Midbrain (tissue), 1 donor: ENCODE measurements around the gene SLC25A42.
"Not testable (repeated sequence)": the region's sequence is repeated elsewhere in the genome, so short reads cannot be mapped to it uniquely, and the experiment has no call there.

Experiments used
- DNase-seq: peaks from one replicate; lab custom pipeline; 2025; lab: John Stamatoyannopoulos, UW

Gene SLC25A42

GRCh38 chr19:19105365-19106055, 41.7 kb downstream of the SLC25A42 start:
- no peak for DNase-seq

DNA sequence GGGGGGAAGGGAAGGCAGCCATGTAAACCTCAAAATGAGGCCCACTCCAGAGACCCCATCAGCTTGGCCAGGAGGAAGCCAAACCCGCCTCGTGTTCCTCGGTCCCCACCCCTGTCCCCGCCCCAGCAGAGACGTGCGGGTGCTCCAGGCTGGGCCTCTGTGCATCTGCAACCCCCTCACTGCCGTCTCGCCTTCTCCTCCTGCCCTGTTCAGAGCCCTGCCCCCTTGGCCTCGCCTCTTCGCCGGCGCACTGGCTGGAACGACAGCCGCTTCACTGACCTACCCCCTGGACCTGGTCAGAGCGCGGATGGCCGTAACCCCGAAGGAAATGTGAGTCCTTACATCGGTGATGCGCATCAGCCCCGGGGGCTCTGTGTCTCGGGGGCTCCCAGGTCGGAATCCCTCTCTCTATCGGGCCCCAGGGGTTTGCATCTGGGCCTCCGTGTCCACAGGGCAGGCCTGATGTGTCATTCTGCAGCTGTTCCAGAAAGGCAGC, 42.3 kb downstream of the SLC25A42 start:
- DNase-seq, result no peak

DNA sequence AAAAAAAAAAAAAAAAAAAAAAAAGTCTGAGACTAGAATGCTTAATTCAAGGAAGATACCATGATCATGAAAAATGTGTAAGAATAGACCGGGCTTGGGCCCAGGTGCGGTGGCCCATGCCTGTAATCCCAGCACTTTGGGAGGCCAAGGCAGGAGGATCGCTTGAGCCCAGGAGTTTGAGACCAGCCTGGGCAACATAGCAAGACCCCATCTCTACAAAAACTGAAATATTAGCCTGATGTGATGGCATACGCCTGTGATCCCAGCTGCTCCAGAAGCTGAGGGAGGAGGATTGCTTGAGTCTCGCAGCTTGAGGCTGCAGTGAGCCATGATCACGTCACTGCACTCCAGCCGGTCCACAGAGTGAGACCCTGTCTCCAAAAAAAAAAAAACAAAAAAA, 43.1 kb downstream of the SLC25A42 start:
- not testable (repeated sequence) for DNase-seq

- DNase-seq, result no peak
Observed at GRCh38 chr19:19107654-19108053, 43.9 kb downstream of the SLC25A42 start.

DNA sequence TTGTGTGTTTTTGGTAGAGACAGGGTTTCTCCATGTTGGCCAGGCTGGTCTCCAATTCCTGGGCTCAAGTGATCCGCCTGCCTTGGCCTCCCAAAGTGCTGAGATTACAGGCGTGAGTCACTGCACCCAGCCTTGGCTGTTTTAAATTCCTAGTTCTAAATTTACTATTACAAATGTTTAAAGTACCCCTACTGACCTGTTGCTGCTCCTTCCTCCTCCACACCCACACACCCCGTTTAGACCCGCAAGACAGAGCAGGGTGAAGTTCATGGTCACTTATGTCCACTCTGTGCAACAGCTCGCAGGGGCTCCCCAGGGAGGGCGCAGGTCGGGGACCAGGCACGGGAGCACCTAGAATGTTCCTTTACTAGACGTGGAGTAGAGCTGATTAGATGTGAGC, 45.8 kb downstream of the SLC25A42 start:
- DNase-seq, result no peak

DNA sequence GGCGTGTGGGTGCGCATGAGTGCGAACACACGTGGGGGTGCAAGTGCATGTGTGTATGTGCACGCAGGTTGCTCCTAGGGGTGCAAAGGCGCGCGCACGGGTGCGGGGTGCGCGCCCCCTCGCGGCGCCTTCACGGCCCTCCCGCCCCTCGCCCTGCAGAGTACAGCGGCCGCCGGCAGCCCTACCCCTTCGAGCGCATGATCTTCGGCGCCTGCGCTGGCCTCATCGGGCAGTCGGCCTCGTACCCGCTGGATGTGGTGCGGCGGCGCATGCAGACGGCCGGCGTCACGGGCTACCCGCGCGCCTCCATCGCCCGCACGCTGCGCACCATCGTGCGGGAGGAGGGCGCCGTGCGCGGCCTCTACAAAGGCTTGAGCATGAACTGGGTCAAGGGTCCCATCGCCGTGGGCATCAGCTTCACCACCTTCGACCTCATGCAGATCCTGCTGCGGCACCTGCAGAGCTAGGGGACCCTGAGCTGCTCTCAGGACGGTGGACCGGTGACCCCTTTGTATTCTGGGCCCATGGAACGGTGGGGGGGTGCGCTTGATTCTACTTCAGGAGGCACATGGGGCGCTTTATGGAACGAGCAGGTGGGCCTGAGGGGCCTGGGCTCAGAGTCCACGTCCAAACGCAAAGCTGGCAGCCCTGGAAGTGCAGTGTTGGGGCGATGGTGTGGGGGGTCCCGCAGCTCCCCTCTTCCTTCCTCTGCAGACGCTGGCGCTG, 46.8 kb downstream of the SLC25A42 start:
- DNase-seq, result no peak

- DNase-seq, result no peak
Observed at GRCh38 chr19:19111136-19111835, 47.5 kb downstream of the SLC25A42 start.

DNA sequence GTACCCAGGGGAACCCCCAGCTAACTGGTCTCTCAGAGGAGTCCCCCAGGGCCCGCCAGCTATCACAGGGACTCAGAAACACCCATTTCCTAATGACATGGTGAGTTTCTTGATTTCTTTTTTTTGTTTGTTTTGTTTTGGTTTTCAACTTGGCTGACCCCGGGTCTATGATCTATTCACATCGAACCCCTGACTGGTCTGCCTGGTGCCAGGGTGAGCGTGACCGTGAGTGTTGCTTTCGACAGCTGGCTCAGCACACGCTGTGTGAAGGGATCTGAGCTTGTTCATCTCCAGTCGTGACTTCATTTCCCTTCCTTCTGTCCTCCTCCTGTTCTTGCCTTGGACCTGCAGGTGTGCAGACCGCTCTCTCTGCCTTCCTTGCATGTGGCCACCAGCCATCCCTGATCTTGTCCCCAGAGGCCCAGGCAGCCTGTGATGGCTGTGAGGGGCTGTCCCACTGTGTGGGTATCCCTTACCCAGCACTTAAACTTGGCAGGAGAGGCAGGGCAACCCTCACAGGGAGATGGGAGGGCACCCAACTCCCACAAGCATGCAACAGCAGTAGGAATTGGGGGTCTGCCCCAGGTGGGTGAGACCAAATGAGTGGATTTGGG, 48.3 kb downstream of the SLC25A42 start:
- DNase-seq, result no peak

DNA sequence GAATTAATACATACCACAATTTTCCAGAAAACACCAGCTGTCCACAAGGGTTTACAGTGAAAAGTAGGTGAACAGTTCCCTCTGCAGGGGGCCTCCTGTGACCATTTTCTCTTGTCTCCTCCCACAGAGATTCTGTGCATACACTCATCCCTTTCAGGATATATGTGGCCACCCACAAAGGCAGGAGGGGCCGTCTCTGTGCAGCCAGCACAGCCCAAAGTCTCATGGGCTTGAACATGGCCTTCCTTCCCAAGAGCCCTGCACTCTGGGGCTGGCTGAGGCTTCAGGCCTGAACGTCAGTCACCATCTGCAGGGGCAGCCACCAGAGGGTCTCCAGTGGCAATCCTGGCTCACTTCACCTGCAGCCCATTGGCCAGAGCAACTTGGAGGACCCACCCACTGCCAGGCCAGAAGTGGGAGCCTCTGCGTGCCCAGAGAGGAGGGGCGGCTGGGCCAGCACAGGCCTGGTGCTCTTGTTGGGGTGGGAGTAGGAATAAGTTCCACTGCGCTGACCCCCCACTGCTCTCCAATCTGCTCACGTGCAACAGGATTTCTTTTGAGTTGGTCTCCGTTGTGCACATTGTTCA, 49.3 kb downstream of the SLC25A42 start:
- no peak for DNase-seq

DNA sequence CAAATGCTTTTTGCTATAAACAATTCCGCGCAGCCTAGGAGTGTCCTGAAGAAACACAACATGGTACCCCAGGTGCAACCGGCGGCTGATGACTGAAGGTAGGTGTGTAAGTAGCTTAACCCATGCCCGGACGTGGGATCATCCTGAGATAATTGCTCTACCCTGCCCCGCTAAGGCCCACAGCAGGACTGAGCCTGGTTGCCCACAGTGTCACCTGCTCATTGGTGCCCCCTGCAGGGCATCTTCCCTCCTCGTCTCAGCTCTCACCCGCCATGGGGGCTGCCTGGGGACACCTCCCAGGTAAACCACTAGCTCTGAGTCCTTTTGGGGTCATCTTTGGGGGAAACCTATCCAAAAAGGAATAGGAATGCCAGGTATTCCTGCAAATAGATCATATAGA, 52.2 kb downstream of the SLC25A42 start:
- DNase-seq, result no peak

DNA sequence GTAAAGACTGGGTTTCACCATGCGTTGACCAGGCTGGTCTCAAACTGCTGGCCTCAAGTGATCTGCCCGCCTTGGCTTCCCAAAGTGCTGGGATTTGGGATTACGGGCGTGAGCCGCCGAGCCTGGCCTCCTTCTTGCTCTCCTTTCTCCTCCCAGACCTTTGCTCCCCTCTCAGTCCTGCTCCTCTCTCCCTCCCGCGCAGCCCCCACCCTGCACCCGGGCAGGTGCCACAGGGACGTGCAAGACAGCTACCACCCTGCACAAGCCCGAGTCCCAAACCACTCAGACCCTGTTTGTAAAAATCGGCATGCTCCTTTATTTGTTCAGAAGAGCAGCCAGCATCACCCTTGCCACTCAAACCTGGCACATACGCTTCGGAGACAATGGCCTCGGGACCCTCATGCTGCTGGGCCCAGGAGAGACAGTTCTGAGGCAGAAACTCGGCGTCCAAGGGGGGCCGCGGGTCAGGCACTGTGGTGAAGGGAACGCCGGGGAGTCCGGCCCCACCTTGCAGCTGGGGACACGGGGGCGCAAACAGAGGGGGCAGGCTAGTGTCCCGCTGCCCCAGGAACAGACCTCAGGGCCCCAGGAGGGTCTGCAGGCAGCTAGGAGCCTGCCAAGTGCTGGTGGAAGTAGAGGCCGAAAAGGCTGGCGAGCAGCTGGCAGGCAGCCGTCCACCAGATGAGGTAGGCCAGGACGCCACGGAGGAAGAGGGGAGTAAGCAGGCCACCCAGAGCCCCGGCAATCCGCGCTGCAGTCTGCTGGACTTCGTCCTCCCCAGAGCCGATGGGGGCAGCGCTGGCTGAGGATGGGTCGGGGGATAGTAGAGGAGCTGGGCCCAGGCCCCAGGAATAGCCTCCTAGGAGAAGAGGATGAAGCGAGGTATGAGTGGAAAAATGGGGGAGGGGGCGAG, 55.8 kb downstream of the SLC25A42 start:
- DNase-seq, result no peak

- no peak for DNase-seq
Observed at GRCh38 chr19:19120308-19121231, 56.8 kb downstream of the SLC25A42 start.

GRCh38 chr19:19121371-19121770, 57.6 kb downstream of the SLC25A42 start:
- no peak for DNase-seq

DNA sequence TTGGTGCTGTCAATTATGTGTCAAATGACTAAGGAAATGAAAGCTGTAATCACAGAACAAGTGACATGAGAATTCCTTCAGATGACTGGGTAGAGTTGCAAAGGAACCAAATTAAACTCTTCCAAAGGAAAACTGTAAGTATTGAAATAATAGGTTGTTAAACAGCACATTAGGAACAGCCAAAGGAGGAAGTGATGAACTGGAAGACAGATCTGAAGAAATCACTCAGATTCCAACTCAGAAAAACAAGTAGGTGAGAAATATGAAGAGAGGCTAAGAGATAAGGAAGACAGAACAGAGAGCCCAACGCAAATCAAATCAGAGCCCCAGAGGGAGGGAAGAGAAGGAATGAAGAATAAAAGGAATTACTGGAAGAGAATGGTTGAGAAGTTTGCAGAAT, 59.1 kb downstream of the SLC25A42 start:
- DNase-seq, result no peak

DNA sequence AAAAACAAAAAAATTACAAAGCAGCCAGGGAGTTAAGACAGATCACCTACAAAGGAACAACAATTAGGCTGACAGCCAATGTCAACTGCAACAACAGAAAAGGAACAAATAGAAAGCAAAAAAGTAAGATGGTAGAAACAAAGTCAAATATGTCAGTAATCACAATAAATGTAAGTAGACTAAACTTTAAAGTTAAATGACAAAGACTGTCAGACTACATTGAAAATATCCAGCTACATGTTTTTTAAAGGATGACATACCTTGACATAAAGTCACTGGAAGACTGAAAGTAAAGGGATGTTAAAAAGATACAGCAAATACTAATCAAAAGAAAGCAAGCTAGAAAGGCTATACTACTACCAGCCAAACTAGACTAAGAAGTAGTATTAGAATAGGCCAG, 59.6 kb downstream of the SLC25A42 start:
- no peak for DNase-seq

GRCh38 chr19:19126102-19126501, 62.3 kb downstream of the SLC25A42 start:
- DNase-seq, result no peak

DNA sequence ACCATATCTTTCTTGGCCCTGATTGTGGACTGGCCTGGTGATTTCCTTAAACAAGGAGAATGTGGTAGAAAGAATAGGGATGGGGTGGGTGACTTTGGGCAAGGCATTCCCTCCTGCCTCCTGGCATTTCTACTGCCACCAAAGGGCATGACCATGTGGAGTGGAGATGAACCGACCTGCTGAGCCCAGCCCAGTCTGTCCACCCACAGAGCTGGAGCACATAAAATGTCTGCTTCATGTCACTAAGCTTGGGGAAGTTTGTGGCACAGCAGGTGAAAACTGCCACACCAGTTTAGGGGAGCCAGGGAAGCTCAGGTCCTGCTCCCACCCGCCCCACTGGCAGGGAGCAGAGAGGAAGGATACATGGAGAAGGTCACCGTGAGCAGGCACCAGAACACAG, 68.2 kb downstream of the SLC25A42 start:
- no peak for DNase-seq

GRCh38 chr19:19132912-19133311, 69.1 kb downstream of the SLC25A42 start:
- no peak for DNase-seq

- no peak for DNase-seq
Observed at GRCh38 chr19:19133985-19134384, 70.2 kb downstream of the SLC25A42 start.

DNA sequence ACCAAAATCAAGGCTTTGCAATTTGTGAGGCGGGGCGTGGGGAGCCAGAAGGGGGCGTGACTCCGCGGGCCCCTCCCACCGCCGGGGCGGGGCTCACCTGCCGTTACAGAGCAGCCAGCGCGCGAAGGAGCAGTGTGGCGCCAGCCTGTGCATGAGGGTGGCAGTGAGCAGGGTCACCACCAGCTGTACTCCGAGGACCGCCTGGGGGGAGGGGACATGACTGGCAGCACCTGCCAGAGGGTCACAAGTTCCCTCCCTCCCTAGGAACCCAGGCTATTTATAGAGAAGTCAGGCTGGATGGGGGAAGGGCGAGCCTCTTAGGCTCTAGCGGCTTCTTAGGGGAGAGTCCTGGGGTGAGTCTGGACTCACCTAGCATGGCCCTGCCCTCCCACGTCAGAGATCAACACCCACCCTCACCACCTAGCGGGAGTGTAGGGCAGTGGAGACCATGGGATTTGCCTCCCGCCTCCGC, 70.9 kb downstream of the SLC25A42 start:
- DNase-seq, result no peak
